Left lung (tissue), 10 donors: ENCODE results near the gene DCAF11. TPM values are rescaled to one million over a fixed set of nuclear protein-coding genes. Genes with fewer than 3 reads are reported as not detected.

ENCODE experiments used
- ATAC-seq: fragments of 200-7000 bp; cut with Tn5 transposase; one replicate; pipeline ENCODE4 v1.9.1; 2020; ENCODE audit warnings: moderate library complexity
- DNase-seq, 4 donors: peaks; one replicate each; pipeline ENCODE4 v3.0.0-alpha.2; 2013 to 2020
- H3K27ac ChIP-seq, 2 donors: fragments of 200-600 bp; sonication (generic) in 1 of 2; one replicate each; pipeline versions ENCODE4 v1.5.0 to v1.8.0; 2020 to 2021
- H3K27me3 ChIP-seq, 2 donors: fragments of 200-600 bp; sonication (generic) in 1 of 2; one replicate each; pipeline versions ENCODE4 v1.5.0 to v1.8.0; 2020 to 2021
- H3K36me3 ChIP-seq, 2 donors: fragments of 200-600 bp; sonication (generic) in 1 of 2; one replicate each; pipeline versions ENCODE4 v1.5.0 to v1.8.0; 2020 to 2021
- H3K4me1 ChIP-seq, 2 donors: fragments of 200-600 bp; one replicate each; pipeline ENCODE4 v1.8.0; 2021
- H3K4me3 ChIP-seq, 2 donors: fragments of 200-600 bp; sonication (generic) in 1 of 2; one replicate each; pipeline versions ENCODE4 v1.5.0 to v1.8.0; 2020 to 2021; ENCODE audit warnings: mild to moderate bottlenecking in 1 of 2
- H3K9me3 ChIP-seq, 2 donors: fragments of 200-600 bp; sonication (generic) in 1 of 2; one replicate each; pipeline versions ENCODE4 v1.5.0 to v1.8.0; 2020 to 2021
- intact Hi-C, 2 donors: fragments of 100-400 bp; cut with DNase I; formaldehyde crosslinking; loops; one replicate each; pipeline versions ENCODE4 v1.11.2 to v1.14.2; 2022
- polyA plus RNA-seq, 6 donors: library from polyadenylated mRNA; unstranded; fragments of 120-200 nt; gene quantifications; one replicate each; pipeline ENCODE4 v1.2.1, GENCODE V29; 2013; ENCODE audit not compliant: insufficient read length in 6 of 6
- total RNA-seq, 2 donors: library from RNA; stranded (reverse); fragmentation: NEBNext Ultra II Directional; extraction: Animal tissue kit (Norgen Biotek cat#: 25700); gene quantifications; one replicate each; pipeline ENCODE4 v1.2.1, GENCODE V29; 2021
- TF ChIP-seq, protein P1 (sequence below), 2 donors: fragments of 200-600 bp; sonication (generic) in 1 of 2; IDR thresholded peaks; one replicate each; pipeline versions ENCODE4 v1.5.0 to v1.8.0; 2021; ENCODE audit warnings: antibody characterized with exemption in 2 of 2
- donor health status: DM: no; HTN: yes; CAD: no.
- donor health status: DM: no; HTN: no; CAD: no.

The DCAF11 gene
- total and polyA plus RNA-seq, 8 donors: 56.4 to 76.3 (median 65.1) TPM

DNA sequence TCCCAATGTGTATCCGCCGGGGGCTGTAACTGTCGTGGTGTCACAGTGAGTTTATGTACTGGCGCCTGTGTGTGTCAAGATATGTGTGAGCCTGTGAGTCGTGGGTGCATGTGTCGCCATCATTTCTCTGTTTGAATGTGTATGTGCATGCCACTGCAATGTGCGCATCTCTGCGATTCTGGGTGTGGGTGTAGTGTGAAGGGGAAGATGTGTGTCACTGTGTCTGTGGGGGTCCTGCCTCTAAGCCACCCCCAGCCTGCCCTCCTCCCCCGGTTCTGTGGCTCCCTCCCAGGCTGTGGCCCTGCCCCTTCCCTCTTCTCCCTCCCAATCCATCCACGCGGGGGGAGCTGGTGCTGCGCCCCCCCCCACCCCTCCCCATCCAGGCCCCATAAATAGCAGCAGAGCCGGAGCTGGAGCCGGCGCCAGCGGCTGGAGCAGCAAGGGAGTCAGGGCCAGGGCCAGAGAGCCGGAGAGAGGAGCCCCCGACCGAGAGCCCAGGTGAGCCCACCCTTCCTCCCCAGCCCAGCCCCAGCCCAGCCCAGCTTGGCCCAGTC lies 43.4 kb upstream of the DCAF11 start, which contains the start of gene CPNE6:
TSS of gene CPNE6 (plus strand) at position 419 of the 554 bp plus-strand sequence. CDS start 1,375 bp downstream, outside the sequence.
- Histone ChIP-seq H3K9me3 (no peaks in the 10 kb centered on the region), H3K36me3 (no peaks in the 10 kb centered on the region), H3K27me3 (peaks cover 0 to 20% of the 10 kb centered on the region in 2 donors), H3K27ac (no peak within 1 kb of the TSS), H3K4me1 (no peaks in the 10 kb centered on the region), H3K4me3 (no peak within 1 kb of the TSS)
- ATAC-seq: no peak
- peak in 1 of 4 donors; percentile 51 for DNase-seq
- TF ChIP-seq, protein P1, sequence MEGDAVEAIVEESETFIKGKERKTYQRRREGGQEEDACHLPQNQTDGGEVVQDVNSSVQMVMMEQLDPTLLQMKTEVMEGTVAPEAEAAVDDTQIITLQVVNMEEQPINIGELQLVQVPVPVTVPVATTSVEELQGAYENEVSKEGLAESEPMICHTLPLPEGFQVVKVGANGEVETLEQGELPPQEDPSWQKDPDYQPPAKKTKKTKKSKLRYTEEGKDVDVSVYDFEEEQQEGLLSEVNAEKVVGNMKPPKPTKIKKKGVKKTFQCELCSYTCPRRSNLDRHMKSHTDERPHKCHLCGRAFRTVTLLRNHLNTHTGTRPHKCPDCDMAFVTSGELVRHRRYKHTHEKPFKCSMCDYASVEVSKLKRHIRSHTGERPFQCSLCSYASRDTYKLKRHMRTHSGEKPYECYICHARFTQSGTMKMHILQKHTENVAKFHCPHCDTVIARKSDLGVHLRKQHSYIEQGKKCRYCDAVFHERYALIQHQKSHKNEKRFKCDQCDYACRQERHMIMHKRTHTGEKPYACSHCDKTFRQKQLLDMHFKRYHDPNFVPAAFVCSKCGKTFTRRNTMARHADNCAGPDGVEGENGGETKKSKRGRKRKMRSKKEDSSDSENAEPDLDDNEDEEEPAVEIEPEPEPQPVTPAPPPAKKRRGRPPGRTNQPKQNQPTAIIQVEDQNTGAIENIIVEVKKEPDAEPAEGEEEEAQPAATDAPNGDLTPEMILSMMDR (IDR thresholded peaks at IDR 0.05): no peak
- intact Hi-C loops: no loop called here

DNA sequence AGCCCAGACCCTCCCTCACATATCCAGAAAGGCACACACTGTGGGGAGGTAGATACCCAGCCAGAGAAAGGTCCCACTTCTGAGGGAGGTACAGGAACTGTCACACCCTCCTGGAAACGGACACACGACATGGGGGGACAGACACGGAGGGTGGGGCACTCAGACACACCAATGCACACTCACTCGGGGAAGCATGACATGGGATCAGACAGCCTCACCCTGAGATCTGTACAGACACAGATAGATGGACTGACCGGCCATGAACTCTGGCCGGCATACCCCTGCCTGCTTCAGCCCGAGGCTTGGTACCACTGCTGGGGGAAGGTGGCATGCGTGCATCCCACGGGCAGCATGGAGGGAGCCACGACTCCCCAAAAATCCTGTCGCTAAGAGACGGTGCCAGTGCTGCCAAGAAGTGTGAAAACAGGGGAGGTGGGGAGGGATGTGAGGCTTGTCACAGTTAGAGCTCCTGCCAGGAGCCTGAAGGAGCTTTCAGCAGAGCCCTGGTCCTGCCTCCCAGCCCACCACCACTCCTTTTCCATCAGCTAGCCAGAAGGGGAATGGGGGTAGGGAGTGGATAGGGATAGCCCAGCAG lies 42.6 kb upstream of the DCAF11 start:
- Histone ChIP-seq H3K27me3 (peaks cover 0 to 20% of the 10 kb centered on the region in 2 donors), H3K4me1 (no peaks in the 10 kb centered on the region), H3K4me3 (no peak overlapping the region), H3K27ac (no peak overlapping the region), H3K36me3 (no peaks in the 10 kb centered on the region), H3K9me3 (no peaks in the 10 kb centered on the region)
- TF ChIP-seq, protein P1 (IDR thresholded peaks at IDR 0.05): no peak
- intact Hi-C loops: no loop called here
- DNase-seq (peak in 1 of 4 donors; percentile 33), ATAC-seq (no peak)

DNA sequence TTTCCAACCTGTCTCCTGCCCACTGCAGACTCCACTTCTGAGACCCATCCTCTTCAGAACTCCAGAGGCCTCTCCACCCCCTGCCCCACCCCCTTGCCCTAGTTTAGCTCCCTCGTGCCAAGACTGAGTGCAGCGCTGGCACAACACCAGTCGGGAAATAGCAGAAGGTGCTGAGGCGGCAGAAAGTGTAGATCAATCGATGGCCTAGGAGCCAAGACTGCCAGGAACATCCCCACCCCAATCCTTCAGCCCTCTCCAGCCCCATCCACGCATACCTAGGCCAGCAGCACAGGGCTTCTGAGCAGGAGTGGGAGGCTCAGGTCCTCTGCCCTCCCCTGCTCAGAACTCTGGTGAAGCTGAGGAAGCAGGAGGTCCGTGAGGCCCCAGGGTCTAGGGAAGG lies 42.1 kb upstream of the DCAF11 start:
- H3K9me3 ChIP-seq: no peaks in the 10 kb centered on the region
- TF ChIP-seq, protein P1 (IDR thresholded peaks at IDR 0.05): no peak
- H3K27ac ChIP-seq: no peak overlapping the region
- no peaks in the 10 kb centered on the region for H3K4me1 ChIP-seq
- no peaks in the 10 kb centered on the region for H3K36me3 ChIP-seq
- intact Hi-C loops: no loop called here
- ATAC-seq (no peak), DNase-seq (peak in 1 of 4 donors; percentile 40)
- peaks cover 0 to 20% of the 10 kb centered on the region in 2 donors for H3K27me3 ChIP-seq
- H3K4me3 ChIP-seq: no peak overlapping the region

DNA sequence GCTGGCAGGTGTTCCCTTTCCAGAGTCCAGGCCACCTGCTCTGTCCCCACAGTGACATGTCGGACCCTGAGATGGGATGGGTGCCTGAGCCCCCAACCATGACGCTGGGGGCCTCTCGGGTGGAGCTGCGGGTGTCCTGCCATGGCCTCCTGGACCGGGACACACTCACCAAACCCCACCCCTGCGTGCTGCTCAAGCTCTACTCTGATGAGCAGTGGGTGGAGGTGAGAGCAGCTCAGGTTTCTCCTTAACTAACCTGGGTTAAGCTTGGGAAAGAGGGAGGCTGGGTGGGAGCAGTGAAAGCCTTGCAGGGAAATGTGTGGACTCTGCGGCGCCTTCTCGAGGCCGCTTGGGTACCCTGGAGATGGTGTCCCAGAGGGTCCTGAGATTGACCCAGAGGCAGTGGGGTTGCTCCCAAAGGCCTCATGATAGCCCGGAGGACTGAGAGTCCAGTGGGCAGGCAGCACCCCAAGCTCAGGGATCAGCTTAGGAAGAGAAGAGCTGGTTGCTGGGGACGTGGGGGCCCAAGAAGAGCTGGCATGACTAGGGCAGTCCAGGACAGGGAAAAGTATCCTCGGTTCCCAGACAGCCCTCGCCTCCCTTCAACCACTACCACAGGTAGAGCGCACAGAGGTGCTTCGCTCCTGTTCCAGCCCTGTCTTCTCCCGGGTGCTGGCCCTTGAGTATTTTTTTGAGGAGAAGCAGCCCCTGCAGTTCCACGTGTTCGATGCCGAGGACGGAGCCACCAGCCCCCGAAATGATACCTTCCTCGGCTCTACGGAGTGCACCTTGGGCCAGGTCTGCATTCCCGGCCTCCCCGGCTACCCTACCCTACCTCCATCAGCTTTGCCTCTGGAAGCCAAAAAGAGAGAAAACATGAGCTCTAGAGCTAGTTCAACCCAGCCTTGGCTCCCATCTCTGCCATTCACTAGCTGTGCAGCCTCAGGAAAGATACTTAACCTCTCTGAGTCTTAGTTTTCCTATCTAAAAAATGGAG lies 41.4 kb upstream of the DCAF11 start:
- TF ChIP-seq, protein P1 (IDR thresholded peaks at IDR 0.05): no peak
- Histone ChIP-seq H3K27me3 (peaks cover 0 to 20% of the 10 kb centered on the region in 2 donors), H3K4me3 (no peak overlapping the region), H3K27ac (no peak overlapping the region), H3K36me3 (no peaks in the 10 kb centered on the region), H3K4me1 (no peaks in the 10 kb centered on the region), H3K9me3 (no peaks in the 10 kb centered on the region)
- peak in 1 of 4 donors; percentile 48 for DNase-seq
- intact Hi-C loops: no loop called here
- no peak for ATAC-seq
